Subcutaneous abdominal adipose tissue (tissue), 5 donors: Measurements from ENCODE around the gene EXOC6B.
"Not testable (repeated sequence)": the region's sequence is repeated elsewhere in the genome, so short reads cannot be mapped to it uniquely, and the experiment has no call there.

Source experiments
- H3K27ac ChIP-seq: one replicate; pipeline ENCODE4 v1.7.0; 2013; ENCODE audit warnings: low read depth, mild to moderate bottlenecking, inconsistent platforms, low read length, moderate library complexity
- H3K27me3 ChIP-seq, 5 donors: one replicate each; pipeline ENCODE4 v1.7.0; 2013; ENCODE audit warnings: low read length in 5 of 5, inconsistent platforms in 1 of 5; ENCODE audit not compliant: control insufficient read depth in 5 of 5, insufficient read depth in 4 of 5
- H3K36me3 ChIP-seq, 5 donors: one replicate each; pipeline ENCODE4 v1.7.0; 2013; ENCODE audit warnings: low read length in 5 of 5; ENCODE audit not compliant: control insufficient read depth in 5 of 5, insufficient read depth in 5 of 5
- H3K4me1 ChIP-seq, 5 donors: one replicate each; pipeline ENCODE4 v1.7.0; 2013; ENCODE audit warnings: low read length in 5 of 5, mild to moderate bottlenecking in 3 of 5, moderate library complexity in 1 of 5; ENCODE audit not compliant: control insufficient read depth in 5 of 5, insufficient read depth in 5 of 5
- H3K4me3 ChIP-seq, 5 donors: one replicate each; pipeline ENCODE4 v1.7.0; 2013; ENCODE audit warnings: low read length in 5 of 5, low read depth in 1 of 5
- H3K9ac ChIP-seq, 5 donors: one replicate each; pipeline ENCODE4 v1.7.0; 2013; ENCODE audit warnings: low read length in 5 of 5, mild to moderate bottlenecking in 4 of 5, moderate library complexity in 3 of 5
- H3K9me3 ChIP-seq, 5 donors: one replicate each; pipeline ENCODE4 v1.7.0; 2013; ENCODE audit warnings: low read length in 5 of 5; ENCODE audit not compliant: control insufficient read depth in 5 of 5
- donor health status: healthy.
- donor health status: healthy.
- donor health status: healthy.
- donor health status: healthy.
- donor health status: healthy.

Gene EXOC6B

GRCh38 chr2:72524071-72524470 is 301.8 kb downstream of the EXOC6B start:
- Histone ChIP-seq H3K4me1 (no peaks in the 10 kb centered on the region), H3K27ac (no peak overlapping the region), H3K9ac (no peak overlapping the region), H3K27me3 (no peaks in the 10 kb centered on the region), H3K4me3 (no peak overlapping the region), H3K9me3 (no peaks in the 10 kb centered on the region), H3K36me3 (no peaks in the 10 kb centered on the region)

- peaks cover 0 to 10% (median 3%) of the 10 kb centered on the region in 5 donors for H3K36me3 ChIP-seq
- no peaks in the 10 kb centered on the region for H3K27me3 ChIP-seq
- no peak overlapping the region for H3K4me3 ChIP-seq
- no peak overlapping the region for H3K9ac ChIP-seq
- H3K9me3 ChIP-seq, result no peaks in the 10 kb centered on the region
- no peak overlapping the region for H3K27ac ChIP-seq
- no peaks in the 10 kb centered on the region for H3K4me1 ChIP-seq
These were observed 310.1 kb downstream of the EXOC6B start for GRCh38 chr2:72515696-72516095.

- Histone ChIP-seq H3K27me3 (no peaks in the 10 kb centered on the region), H3K4me3 (no peak overlapping the region), H3K27ac (no peak overlapping the region), H3K36me3 (peaks cover 0 to 10% (median 3%) of the 10 kb centered on the region in 5 donors), H3K9ac (no peak overlapping the region), H3K4me1 (no peaks in the 10 kb centered on the region), H3K9me3 (no peaks in the 10 kb centered on the region)
These were observed 312.8 kb downstream of the EXOC6B start for GRCh38 chr2:72513011-72513410.

GRCh38 chr2:72512376-72512775 is 313.5 kb downstream of the EXOC6B start:
- Histone ChIP-seq H3K4me3 (no peak overlapping the region), H3K36me3 (peaks cover 0 to 10% (median 3%) of the 10 kb centered on the region in 5 donors), H3K9me3 (no peaks in the 10 kb centered on the region), H3K27ac (no peak overlapping the region), H3K9ac (no peak overlapping the region), H3K4me1 (no peaks in the 10 kb centered on the region), H3K27me3 (no peaks in the 10 kb centered on the region)

- peaks cover 0 to 10% (median 3%) of the 10 kb centered on the region in 5 donors for H3K36me3 ChIP-seq
- H3K4me1 ChIP-seq, result no peaks in the 10 kb centered on the region
- H3K27me3 ChIP-seq, result no peaks in the 10 kb centered on the region
- H3K9ac ChIP-seq, result no peak overlapping the region
- no peak overlapping the region for H3K4me3 ChIP-seq
- no peaks in the 10 kb centered on the region for H3K9me3 ChIP-seq
- no peak overlapping the region for H3K27ac ChIP-seq
These were observed 313.9 kb downstream of the EXOC6B start for GRCh38 chr2:72511906-72512305.

- Histone ChIP-seq H3K4me3 (no peak overlapping the region), H3K27me3 (no peaks in the 10 kb centered on the region), H3K4me1 (no peaks in the 10 kb centered on the region), H3K27ac (no peak overlapping the region), H3K36me3 (peaks cover 2 to 21% (median 15%) of the 10 kb centered on the region in 5 donors), H3K9ac (no peak overlapping the region), H3K9me3 (no peaks in the 10 kb centered on the region)
These were observed 328.1 kb downstream of the EXOC6B start for GRCh38 chr2:72497763-72498162.

GRCh38 chr2:72496479-72496878 is 329.4 kb downstream of the EXOC6B start:
- Histone ChIP-seq H3K9ac (no peak overlapping the region), H3K36me3 (peaks cover 9 to 30% (median 22%) of the 10 kb centered on the region in 5 donors), H3K9me3 (no peaks in the 10 kb centered on the region)

GRCh38 chr2:72494392-72494791 is 331.4 kb downstream of the EXOC6B start:
- no peaks in the 10 kb centered on the region for H3K9me3 ChIP-seq
- peaks cover 13 to 42% (median 23%) of the 10 kb centered on the region in 5 donors for H3K36me3 ChIP-seq
- H3K9ac ChIP-seq, result no peak overlapping the region
- H3K4me3 ChIP-seq, result no peak overlapping the region
- H3K27me3 ChIP-seq, result no peaks in the 10 kb centered on the region
- H3K4me1 ChIP-seq, result no peaks in the 10 kb centered on the region
- no peak overlapping the region for H3K27ac ChIP-seq

More at GRCh38 chr2:72496479-72496878, 329.4 kb downstream of the EXOC6B start:
- Histone ChIP-seq H3K27me3 (no peaks in the 10 kb centered on the region), H3K4me3 (no peak overlapping the region), H3K4me1 (no peaks in the 10 kb centered on the region), H3K27ac (no peak overlapping the region)

GRCh38 chr2:72484622-72485021 is 341.2 kb downstream of the EXOC6B start:
- H3K27me3 ChIP-seq, H3K9ac ChIP-seq, H3K4me1 ChIP-seq, H3K4me3 ChIP-seq, H3K27ac ChIP-seq, H3K9me3 ChIP-seq: not testable (repeated sequence)
- peaks cover 6 to 13% (median 6%) of the 10 kb centered on the region in 5 donors for H3K36me3 ChIP-seq

GRCh38 chr2:72483346-72483745 is 342.5 kb downstream of the EXOC6B start:
- no peaks in the 10 kb centered on the region for H3K4me1 ChIP-seq
- H3K36me3 ChIP-seq, result peaks cover 6 to 13% (median 6%) of the 10 kb centered on the region in 5 donors
- H3K4me3 ChIP-seq, result no peak overlapping the region
- no peak overlapping the region for H3K27ac ChIP-seq
- no peaks in the 10 kb centered on the region for H3K27me3 ChIP-seq
- H3K9ac ChIP-seq, result no peak overlapping the region
- no peaks in the 10 kb centered on the region for H3K9me3 ChIP-seq

- H3K27ac ChIP-seq, result no peak overlapping the region
- H3K4me1 ChIP-seq, result no peaks in the 10 kb centered on the region
- peaks cover 0 to 6% (median 4%) of the 10 kb centered on the region in 5 donors for H3K9me3 ChIP-seq
- no peak overlapping the region for H3K4me3 ChIP-seq
- no peak overlapping the region for H3K9ac ChIP-seq
- H3K27me3 ChIP-seq, result no peaks in the 10 kb centered on the region
- peaks cover 12 to 18% (median 12%) of the 10 kb centered on the region in 5 donors for H3K36me3 ChIP-seq
These were observed 350.6 kb downstream of the EXOC6B start for GRCh38 chr2:72475246-72475645.
